Upper lobe of left lung (tissue), 6 donors: ENCODE results near the gene ZNF366. TPM values are rescaled to one million over a fixed set of nuclear protein-coding genes. Genes with fewer than 3 reads are reported as not detected.
A peak's percentile ranks its signal among the peaks of the same experiment; 100 is the strongest.

Experiments
- ATAC-seq, 2 donors: fragments of 200-7000 bp; cut with Tn5 transposase; one replicate each; pipeline ENCODE4 v1.9.1; 2022; ENCODE audit warnings: mild to moderate bottlenecking in 2 of 2, moderate library complexity in 2 of 2; ENCODE audit not compliant: low FRiP score in 2 of 2
- DNase-seq, 2 donors: peaks; one replicate each; pipeline ENCODE4 v3.0.0-alpha.2; 2019 to 2020
- H3K27ac ChIP-seq, 4 donors: fragments of 200-600 bp; sonication (generic); one replicate each; pipeline ENCODE4 v1.5.1; 2016 to 2019
- H3K27me3 ChIP-seq, 4 donors: fragments of 200-600 bp; sonication (generic); one replicate each; pipeline ENCODE4 v1.5.1; 2017 to 2019
- H3K36me3 ChIP-seq, 4 donors: fragments of 200-600 bp; sonication (generic); one replicate each; pipeline ENCODE4 v1.5.1; 2016 to 2019
- H3K4me1 ChIP-seq, 4 donors: fragments of 200-600 bp; sonication (generic); one replicate each; pipeline ENCODE4 v1.5.1; 2018 to 2019
- H3K4me3 ChIP-seq, 4 donors: fragments of 200-600 bp; sonication (generic); one replicate each; pipeline ENCODE4 v1.5.1; 2017 to 2019; ENCODE audit warnings: mild to moderate bottlenecking in 2 of 4, moderate library complexity in 1 of 4
- H3K9me3 ChIP-seq, 4 donors: fragments of 200-600 bp; sonication (generic); one replicate each; pipeline ENCODE4 v1.5.1; 2018 to 2019
- EP300 ChIP-seq, 4 donors: sonication (generic); formaldehyde crosslinking; IDR thresholded peaks; one replicate each; pipeline ENCODE4 v1.5.1; 2017; ENCODE audit warnings: antibody characterized with exemption in 4 of 4, control low read depth in 2 of 4
- POLR2A ChIP-seq, 4 donors: fragments of 450-650 bp; IDR thresholded peaks; one replicate each; pipeline ENCODE4 v1.5.1; 2016 to 2017; ENCODE audit warnings: antibody characterized with exemption in 4 of 4, mild to moderate bottlenecking in 2 of 4
- POLR2AphosphoS5 ChIP-seq, 2 donors: sonication (generic); formaldehyde crosslinking; IDR thresholded peaks; one replicate each; pipeline ENCODE4 v1.5.1; 2017; ENCODE audit warnings: antibody characterized with exemption in 2 of 2
- WGBS, 2 donors: methylation state at CpG; one replicate each; pipeline ENCODE4 v1.1.5; 2017 to 2018; 5-methylcytosine and 5-hydroxymethylcytosine counted together
- total RNA-seq, 6 donors: library from RNA; depleted of rRNA in 4 of 6; stranded (reverse); fragments of >200 nt in 4 of 6; gene quantifications; one replicate each; pipeline versions ENCODE4 v1.1.0 to v1.2.1, GENCODE V29; 2016 to 2021
- TF ChIP-seq, protein P1 (sequence below), 6 experiments: fragments of 450-650 bp in 4 of 6; fragments of 200-600 bp in 2 of 6; sonication (generic) in 2 of 6; IDR thresholded peaks; one replicate each; pipeline ENCODE4 v1.5.1; 2016 to 2019; ENCODE audit warnings: antibody characterized with exemption in 6 of 6
- donor health status: DM: no; HTN: no; CAD: no; lungs with moderate emphysema.
- donor health status: DM: no; HTN: yes; CAD: no; lungs with severe emphysema.

Gene ZNF366
- total RNA-seq, 6 donors from 2014 or later: 3.1 to 12.4 (median 6.3) TPM

DNA sequence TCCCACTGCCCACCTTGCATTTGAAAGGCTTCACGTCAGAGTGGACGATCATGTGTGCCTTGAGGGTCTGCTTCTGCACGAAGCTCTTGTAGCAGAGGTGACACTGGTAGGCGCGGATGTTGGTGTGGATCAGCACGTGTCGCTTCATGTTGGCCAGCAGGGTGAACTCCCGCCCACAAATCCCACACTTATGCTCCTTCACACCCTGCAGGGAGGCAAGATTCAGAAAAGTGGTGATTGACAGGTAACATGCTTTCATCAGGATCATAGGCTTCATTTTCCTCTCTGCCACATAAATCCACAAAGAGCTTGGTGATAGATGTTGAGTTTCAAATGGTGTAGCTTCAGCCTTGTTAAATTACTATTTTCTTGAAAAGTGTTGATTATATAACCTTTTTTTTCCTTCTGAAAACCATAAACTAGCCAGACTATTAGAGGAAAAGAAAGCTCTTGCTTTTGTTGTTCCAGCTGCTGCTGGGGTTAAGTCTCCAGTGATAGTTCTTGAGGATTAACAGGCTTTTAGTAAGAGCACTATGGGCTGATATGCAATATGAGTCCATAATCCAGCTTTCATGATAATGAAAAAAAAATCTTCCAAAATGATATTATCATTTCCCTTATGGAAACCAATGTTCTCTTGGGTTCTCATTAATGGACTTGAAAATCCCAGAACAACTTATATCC is 50.7 kb downstream of the ZNF366 start:
- no peak overlapping the region for H3K4me3 ChIP-seq
- no peaks in the 10 kb centered on the region for H3K9me3 ChIP-seq
- H3K27me3 ChIP-seq: no peaks in the 10 kb centered on the region
- peaks cover 28 to 41% (median 35%) of the 10 kb centered on the region in 4 donors for H3K4me1 ChIP-seq
- ATAC-seq: no peak
- H3K36me3 ChIP-seq: peaks cover 0 to 29% (median 4%) of the 10 kb centered on the region in 4 donors
- DNase-seq: no peak
- TF ChIP-seq, protein P1, sequence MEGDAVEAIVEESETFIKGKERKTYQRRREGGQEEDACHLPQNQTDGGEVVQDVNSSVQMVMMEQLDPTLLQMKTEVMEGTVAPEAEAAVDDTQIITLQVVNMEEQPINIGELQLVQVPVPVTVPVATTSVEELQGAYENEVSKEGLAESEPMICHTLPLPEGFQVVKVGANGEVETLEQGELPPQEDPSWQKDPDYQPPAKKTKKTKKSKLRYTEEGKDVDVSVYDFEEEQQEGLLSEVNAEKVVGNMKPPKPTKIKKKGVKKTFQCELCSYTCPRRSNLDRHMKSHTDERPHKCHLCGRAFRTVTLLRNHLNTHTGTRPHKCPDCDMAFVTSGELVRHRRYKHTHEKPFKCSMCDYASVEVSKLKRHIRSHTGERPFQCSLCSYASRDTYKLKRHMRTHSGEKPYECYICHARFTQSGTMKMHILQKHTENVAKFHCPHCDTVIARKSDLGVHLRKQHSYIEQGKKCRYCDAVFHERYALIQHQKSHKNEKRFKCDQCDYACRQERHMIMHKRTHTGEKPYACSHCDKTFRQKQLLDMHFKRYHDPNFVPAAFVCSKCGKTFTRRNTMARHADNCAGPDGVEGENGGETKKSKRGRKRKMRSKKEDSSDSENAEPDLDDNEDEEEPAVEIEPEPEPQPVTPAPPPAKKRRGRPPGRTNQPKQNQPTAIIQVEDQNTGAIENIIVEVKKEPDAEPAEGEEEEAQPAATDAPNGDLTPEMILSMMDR (IDR thresholded peaks at IDR 0.05): no peak
- TF ChIP-seq POLR2AphosphoS5 (IDR thresholded peaks at IDR 0.05): no peak
- no peak for TF ChIP-seq EP300 (IDR thresholded peaks at IDR 0.05)
- no peak for TF ChIP-seq POLR2A (IDR thresholded peaks at IDR 0.05)
- H3K27ac ChIP-seq: peak overlapping the region in 1 of 4 donors; percentile 95
- 94 to 95% methylated on average over 8 of the region's 8 CpGs for WGBS, 2 donors

DNA sequence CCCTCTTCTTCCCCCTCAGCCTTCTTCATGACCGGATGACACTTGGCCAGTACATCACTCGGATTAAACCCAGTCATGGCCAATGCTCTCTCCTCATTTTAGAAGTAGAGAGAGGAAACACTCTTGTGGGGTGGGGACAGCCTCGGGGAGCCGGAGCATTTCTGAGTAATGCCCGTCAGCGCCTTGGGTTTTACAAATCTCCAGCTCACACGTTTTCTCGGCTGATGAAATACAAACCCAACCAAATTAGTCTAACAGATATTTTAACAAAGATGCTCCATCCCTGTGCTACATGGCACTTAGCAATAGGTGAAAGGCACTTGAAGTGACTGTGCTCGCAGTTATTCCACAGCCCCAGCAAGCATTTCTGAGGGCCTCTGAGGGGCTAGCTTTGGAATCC is 51.7 kb downstream of the ZNF366 start:
- TF ChIP-seq EP300 (IDR thresholded peaks at IDR 0.05) (no peak), POLR2A (IDR thresholded peaks at IDR 0.05) (no peak), POLR2AphosphoS5 (IDR thresholded peaks at IDR 0.05) (no peak)
- TF ChIP-seq, protein P1 (IDR thresholded peaks at IDR 0.05): no peak
- Histone ChIP-seq H3K27me3 (no peaks in the 10 kb centered on the region), H3K36me3 (peaks cover 0 to 23% (median 4%) of the 10 kb centered on the region in 4 donors), H3K9me3 (no peaks in the 10 kb centered on the region), H3K4me1 (peaks cover 37 to 48% (median 42%) of the 10 kb centered on the region in 4 donors), H3K4me3 (no peak overlapping the region), H3K27ac (peak overlapping the region in 2 of 4 donors; percentile 85 to 95)
- ATAC-seq (no peak), DNase-seq (no peak)
- WGBS, 2 donors: 82 to 89% methylated on average over 9 of the region's 9 CpGs

DNA sequence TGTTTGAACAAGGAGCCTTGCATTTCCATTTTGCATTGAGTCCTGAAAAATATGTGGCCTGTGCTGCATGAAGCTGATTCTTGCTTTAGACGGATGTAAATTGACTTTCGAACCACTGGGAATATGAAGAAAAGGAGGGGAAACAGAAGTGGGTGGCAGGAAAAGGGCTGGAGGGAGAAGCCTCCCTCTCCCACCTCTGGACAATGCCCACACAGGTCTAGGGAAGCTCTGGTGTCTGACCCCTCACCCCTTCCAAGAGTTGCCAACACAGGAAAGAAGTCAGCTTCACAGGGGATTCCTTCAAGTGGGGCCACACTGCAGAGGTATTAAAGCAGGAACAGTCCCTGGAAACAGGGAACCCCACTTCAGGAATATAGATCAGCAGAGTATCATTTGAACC is 52.2 kb downstream of the ZNF366 start:
- ATAC-seq (no peak), DNase-seq (no peak)
- 90 to 100% methylated on average over 2 of the region's 2 CpGs for WGBS, 2 donors
- no peak for TF ChIP-seq POLR2A (IDR thresholded peaks at IDR 0.05)
- TF ChIP-seq POLR2AphosphoS5 (IDR thresholded peaks at IDR 0.05): no peak
- TF ChIP-seq, protein P1 (IDR thresholded peaks at IDR 0.05): no peak
- TF ChIP-seq EP300 (IDR thresholded peaks at IDR 0.05): no peak
- Histone ChIP-seq H3K9me3 (no peaks in the 10 kb centered on the region), H3K4me3 (no peak overlapping the region), H3K27ac (peak overlapping the region in 2 of 4 donors; percentile 85 to 95), H3K27me3 (no peaks in the 10 kb centered on the region), H3K36me3 (peaks cover 0 to 23% (median 3%) of the 10 kb centered on the region in 4 donors), H3K4me1 (peaks cover 37 to 52% (median 45%) of the 10 kb centered on the region in 4 donors)

DNA sequence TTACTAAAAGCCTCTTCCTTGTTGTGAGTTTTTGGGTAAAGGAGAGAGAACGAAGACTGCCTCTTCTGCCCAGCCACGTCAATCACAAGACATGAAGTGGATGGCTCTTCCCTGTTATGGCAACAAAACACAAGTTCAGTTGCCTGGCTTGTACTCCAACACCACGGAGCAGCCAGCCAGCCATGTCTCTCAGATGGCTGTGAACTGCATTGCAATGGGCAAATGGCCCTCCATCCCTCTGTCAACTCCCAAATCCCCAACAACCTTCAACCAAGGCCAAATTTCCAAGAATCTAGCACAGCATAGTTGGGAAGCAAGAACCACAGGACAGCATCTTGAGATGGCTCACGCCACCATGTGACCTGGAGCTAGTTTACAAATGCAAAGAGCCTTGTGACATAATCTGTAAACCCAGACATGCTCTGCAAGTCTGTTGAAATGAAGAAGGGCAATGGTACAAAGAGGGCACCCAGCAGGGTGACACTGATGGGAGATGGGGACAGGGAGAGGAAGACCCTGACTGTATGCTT is 53.9 kb downstream of the ZNF366 start:
- Histone ChIP-seq H3K36me3 (peaks cover 0 to 21% (median 2%) of the 10 kb centered on the region in 4 donors), H3K27ac (peak overlapping the region; percentile 81 to 95 (median 88)), H3K4me3 (no peak overlapping the region), H3K27me3 (no peaks in the 10 kb centered on the region), H3K9me3 (no peaks in the 10 kb centered on the region), H3K4me1 (peaks cover 25 to 48% (median 37%) of the 10 kb centered on the region in 4 donors)
- ATAC-seq (no peak), DNase-seq (no peak)
- TF ChIP-seq POLR2AphosphoS5 (IDR thresholded peaks at IDR 0.05) (no peak), POLR2A (IDR thresholded peaks at IDR 0.05) (no peak), EP300 (IDR thresholded peaks at IDR 0.05) (no peak)
- TF ChIP-seq, protein P1 (IDR thresholded peaks at IDR 0.05): no peak
- WGBS, 2 donors: 67 to 76% methylated on average over 4 of the region's 4 CpGs
